ENCODE measurements around the gene BMP8A. TPM values are rescaled to one million over a fixed set of nuclear protein-coding genes. Genes with fewer than 3 reads are reported as not detected.
"Not testable (repeated sequence)": the region's sequence is repeated elsewhere in the genome, so short reads cannot be mapped to it uniquely, and the experiment has no call there.

The BMP8A gene
- total and polyA plus RNA-seq, 10 of the 15 experiments (the other 5 are each of a cell fraction or from before 2014, with no cell fraction given), result not detected

DNA sequence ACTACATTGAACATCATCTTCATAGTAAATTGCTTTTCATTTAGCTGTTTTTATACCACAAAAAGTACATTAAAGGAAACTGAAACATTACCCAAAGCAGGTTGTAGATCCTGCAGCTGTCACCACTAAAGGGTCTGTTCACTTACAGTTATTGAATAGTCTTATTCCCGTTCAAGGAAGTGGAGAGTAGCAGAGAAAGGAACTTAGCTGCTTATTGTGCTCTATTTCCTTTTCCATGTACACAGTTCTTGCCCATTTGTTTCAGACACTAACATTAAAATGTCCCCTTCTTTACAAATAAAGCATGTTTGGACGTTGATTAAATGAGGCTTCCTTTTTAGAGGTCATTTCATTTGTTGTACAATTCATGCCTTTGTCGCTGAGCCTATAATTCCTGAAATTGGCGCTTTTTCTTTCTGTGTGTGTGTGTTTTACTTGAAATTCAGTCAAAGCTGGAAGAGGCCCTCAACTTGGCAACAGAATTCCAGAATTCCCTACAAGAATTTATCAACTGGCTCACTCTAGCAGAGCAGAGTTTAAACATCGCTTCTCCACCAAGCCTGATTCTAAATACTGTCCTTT is 44.4 kb upstream of the BMP8A start (continued):
- TF ChIP-seq, protein P1, sequence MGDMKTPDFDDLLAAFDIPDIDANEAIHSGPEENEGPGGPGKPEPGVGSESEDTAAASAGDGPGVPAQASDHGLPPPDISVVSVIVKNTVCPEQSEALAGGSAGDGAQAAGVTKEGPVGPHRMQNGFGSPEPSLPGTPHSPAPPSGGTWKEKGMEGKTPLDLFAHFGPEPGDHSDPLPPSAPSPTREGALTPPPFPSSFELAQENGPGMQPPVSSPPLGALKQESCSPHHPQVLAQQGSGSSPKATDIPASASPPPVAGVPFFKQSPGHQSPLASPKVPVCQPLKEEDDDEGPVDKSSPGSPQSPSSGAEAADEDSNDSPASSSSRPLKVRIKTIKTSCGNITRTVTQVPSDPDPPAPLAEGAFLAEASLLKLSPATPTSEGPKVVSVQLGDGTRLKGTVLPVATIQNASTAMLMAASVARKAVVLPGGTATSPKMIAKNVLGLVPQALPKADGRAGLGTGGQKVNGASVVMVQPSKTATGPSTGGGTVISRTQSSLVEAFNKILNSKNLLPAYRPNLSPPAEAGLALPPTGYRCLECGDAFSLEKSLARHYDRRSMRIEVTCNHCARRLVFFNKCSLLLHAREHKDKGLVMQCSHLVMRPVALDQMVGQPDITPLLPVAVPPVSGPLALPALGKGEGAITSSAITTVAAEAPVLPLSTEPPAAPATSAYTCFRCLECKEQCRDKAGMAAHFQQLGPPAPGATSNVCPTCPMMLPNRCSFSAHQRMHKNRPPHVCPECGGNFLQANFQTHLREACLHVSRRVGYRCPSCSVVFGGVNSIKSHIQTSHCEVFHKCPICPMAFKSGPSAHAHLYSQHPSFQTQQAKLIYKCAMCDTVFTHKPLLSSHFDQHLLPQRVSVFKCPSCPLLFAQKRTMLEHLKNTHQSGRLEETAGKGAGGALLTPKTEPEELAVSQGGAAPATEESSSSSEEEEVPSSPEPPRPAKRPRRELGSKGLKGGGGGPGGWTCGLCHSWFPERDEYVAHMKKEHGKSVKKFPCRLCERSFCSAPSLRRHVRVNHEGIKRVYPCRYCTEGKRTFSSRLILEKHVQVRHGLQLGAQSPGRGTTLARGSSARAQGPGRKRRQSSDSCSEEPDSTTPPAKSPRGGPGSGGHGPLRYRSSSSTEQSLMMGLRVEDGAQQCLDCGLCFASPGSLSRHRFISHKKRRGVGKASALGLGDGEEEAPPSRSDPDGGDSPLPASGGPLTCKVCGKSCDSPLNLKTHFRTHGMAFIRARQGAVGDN (IDR thresholded peaks at IDR 0.05), result no peak

DNA sequence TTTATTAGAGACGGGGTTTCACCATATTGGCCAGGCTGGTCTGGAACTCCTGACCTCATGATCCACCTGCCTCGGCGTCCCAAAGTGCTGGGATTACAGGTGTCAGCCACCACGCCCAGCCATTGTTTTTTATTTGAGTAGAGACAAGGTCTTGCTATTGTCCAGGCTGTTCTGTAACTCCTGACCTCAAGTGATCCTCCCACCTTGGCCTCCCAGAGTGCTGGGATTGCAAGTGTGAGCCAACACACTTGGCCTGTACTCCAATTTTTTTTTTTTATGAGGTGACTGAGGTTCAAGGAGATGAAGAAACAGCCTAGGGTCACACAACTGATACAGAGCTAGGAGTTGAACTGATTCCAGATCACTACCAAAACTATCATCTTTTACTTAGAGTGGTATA is 41.4 kb upstream of the BMP8A start:
- ChIA-PET POLR2A (interaction anchor here (0.6 to 0.7 kb wide), 2 partner anchors 50 to 181 kb away, joined by 3 to 4 read pairs; no protein-coding TSS in a partner anchor), RAD21 (ENCODE audit: unreplicated experiment) (interaction anchor here (0.7 kb wide), 1 partner anchor 175 kb away, joined by 3 read pairs; no protein-coding TSS in a partner anchor), CTCF (interaction anchor here (0.7 to 2.7 kb wide), 2 partner anchors 22 to 89 kb away, joined by 3 to 15 read pairs; no protein-coding TSS in a partner anchor)
- H3K9ac ChIP-seq (ENCODE audit: control insufficient read depth, insufficient read depth, low read length); H3K4me2 ChIP-seq (ENCODE audit: control insufficient read depth, insufficient read depth); H3K4me3 ChIP-seq; H3K9me3 ChIP-seq (replicated peaks; ENCODE audit: control insufficient read depth, insufficient read depth, low read length); H2AFZ ChIP-seq (ENCODE audit: control insufficient read depth, low read depth, low read length); intact Hi-C loops (cut with micrococcal nuclease; ENCODE audit: unreplicated experiment); BruUV-seq (replicated peaks); H3K4me1 ChIP-seq (ENCODE audit: control insufficient read depth, insufficient read depth, low read length); H3K27ac ChIP-seq (ENCODE audit: control insufficient read depth, insufficient read depth); H3K79me2 ChIP-seq (ENCODE audit: control insufficient read depth, insufficient read depth, low read length); H3K27me3 ChIP-seq (replicated peaks in 1 of 2; ENCODE audit: control insufficient read depth in 2 of 2, insufficient read depth in 2 of 2, low read length in 1 of 2); ATAC-seq; FAIRE-seq; SMC1A ChIA-PET (ENCODE audit: uncharacterized antibody, unreplicated experiment); in situ Hi-C loops (cut with MboI); H4K20me1 ChIP-seq (ENCODE audit: control insufficient read depth, insufficient read depth); DNase-seq (ENCODE audit: low read depth, low spot score): not testable (repeated sequence)
- WGBS (ENCODE audit: insufficient coverage, insufficient replicate concordance, low lambda C conversion rate, missing lambda C conversion rate), result 96% methylated on average over 4 of the region's 4 CpGs
- peaks cover 22 to 56% of the 10 kb centered on the region in 2 experiments for H3K36me3 ChIP-seq (ENCODE audit: control insufficient read depth in 2 of 2, insufficient read depth in 2 of 2, low read length in 1 of 2)

Data from GM12878 (cell line).